ENCODE data around the gene NFATC2.

Gene NFATC2

DNA sequence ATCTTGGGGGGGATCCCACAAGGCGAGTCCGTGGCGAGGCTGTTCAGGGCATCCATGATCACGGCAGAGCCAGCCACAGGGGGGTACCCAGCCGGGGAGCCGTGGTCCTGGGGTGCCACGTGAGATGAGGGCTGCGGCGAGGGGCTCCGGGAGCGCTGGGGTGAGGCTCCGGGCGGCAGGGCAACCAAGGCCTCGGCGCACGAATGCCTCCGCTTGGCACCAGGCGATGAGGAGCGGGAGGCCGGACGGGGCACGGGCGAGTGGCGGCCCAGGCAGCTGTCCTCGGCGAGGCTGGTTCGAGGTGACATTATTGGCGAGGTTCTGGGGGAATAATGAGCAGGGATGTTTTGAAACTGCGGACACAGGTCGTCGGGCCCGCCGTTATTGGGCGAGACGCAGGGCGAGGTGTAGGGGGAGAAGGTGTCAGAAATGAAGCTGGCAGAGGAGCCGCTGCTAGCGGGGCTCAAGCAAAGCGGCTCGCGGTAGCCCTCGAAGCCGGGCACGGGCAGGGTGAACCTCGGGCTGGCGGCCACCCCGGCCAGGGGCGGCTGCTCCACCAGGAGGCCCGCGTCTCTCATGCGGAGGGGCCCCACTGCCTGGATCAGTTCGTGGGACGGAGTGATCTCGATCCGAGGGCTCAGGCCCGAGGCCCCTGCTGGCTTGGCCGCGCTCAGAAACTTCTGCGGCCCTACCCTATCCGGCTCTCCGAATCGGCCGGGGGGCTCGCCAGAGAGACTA lies 19.1 kb downstream of the NFATC2 start:
- H3K27me3 ChIP-seq (ENCODE audit: control insufficient read depth in 1 of 2, insufficient read depth in 2 of 2, low read length in 2 of 2) = no peaks in the 10 kb centered on the region
- no peak overlapping the region for H3K4me3 ChIP-seq (ENCODE audit: low read depth in 1 of 2, low read length in 2 of 2)
- H3K4me1 ChIP-seq (ENCODE audit: insufficient read depth, low read length) = no peaks in the 10 kb centered on the region
- H3K9ac ChIP-seq (ENCODE audit: low read length) = no peak overlapping the region
- no peaks in the 10 kb centered on the region for H3K9me3 ChIP-seq (ENCODE audit: low read length)
- no peak overlapping the region for H3K27ac ChIP-seq (ENCODE audit: low read depth, low read length)
- peaks cover 5% of the 10 kb centered on the region for H3K36me3 ChIP-seq (ENCODE audit: insufficient read depth, low read length)

DNA sequence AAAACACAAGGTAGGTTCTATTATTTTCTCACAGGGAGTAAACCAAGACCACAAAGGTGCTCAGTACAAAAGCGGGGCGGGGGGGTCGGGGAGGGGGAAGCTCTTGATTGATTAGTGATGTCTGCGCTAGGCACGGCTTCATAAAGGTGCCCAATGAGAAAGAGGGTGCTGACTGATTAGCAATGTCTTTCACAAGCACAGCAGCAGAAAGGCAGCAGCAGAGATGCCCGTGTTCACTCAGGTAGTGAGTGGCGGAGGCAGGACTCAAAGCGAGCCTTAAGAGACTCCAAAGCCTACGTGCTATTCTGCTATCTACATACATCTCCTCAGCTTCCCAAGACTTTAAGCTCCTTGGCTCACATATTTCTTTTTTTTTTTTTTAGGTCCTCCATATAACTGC lies 20.3 kb downstream of the NFATC2 start:
- Histone ChIP-seq H3K27me3 (ENCODE audit: control insufficient read depth in 1 of 2, insufficient read depth in 2 of 2, low read length in 2 of 2) (no peaks in the 10 kb centered on the region), H3K9ac (ENCODE audit: low read length) (no peak overlapping the region), H3K36me3 (ENCODE audit: insufficient read depth, low read length) (peaks cover 5% of the 10 kb centered on the region), H3K4me3 (ENCODE audit: low read depth in 1 of 2, low read length in 2 of 2) (no peak overlapping the region), H3K27ac (ENCODE audit: low read depth, low read length) (no peak overlapping the region), H3K4me1 (ENCODE audit: insufficient read depth, low read length) (no peaks in the 10 kb centered on the region), H3K9me3 (ENCODE audit: low read length) (no peaks in the 10 kb centered on the region)

DNA sequence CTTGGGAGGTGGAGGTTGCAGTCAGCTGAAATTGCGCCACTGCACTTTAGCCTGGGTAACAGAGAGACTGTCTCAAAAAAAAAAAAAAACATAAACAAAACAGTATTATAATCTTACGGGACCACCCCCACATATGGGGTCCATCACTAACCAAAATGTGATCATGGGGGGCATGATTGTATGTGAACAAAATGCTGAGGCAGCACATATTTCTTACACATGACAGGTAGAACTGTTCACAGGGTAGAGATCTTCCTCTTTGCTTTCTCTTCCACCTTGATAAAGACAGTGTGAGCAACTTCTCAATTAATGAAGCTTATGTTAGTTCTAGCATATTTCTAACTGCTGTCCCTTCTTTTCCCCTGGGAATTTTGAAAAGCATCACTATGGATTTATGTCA lies 24.7 kb downstream of the NFATC2 start:
- H3K4me3 ChIP-seq (ENCODE audit: low read depth in 1 of 2, low read length in 2 of 2) = no peak overlapping the region
- H3K27me3 ChIP-seq (ENCODE audit: control insufficient read depth in 1 of 2, insufficient read depth in 2 of 2, low read length in 2 of 2) = no peaks in the 10 kb centered on the region
- H3K4me1 ChIP-seq (ENCODE audit: insufficient read depth, low read length) = no peaks in the 10 kb centered on the region
- no peaks in the 10 kb centered on the region for H3K9me3 ChIP-seq (ENCODE audit: low read length)
- H3K9ac ChIP-seq (ENCODE audit: low read length) = no peak overlapping the region
- no peak overlapping the region for H3K27ac ChIP-seq (ENCODE audit: low read depth, low read length)
- H3K36me3 ChIP-seq (ENCODE audit: insufficient read depth, low read length) = peaks cover 1% of the 10 kb centered on the region

DNA sequence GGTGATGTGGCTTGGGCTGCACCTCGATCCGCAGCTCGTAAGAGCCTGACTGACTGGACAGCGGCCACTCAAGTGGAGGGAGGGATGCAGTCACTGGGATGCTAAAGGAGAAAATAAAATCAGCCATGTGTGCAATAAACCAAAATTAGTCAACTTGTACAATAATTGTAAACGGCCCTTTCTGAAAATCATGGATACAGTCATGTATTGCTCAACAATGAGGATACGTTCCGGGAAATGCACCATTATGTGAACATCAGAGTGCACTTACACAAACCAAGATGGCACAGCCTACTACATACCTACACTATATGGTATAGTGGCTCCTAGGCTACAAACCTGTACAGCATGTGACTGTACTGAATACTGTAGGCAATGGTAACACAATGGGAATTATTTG lies 25.7 kb downstream of the NFATC2 start:
- H3K9ac ChIP-seq (ENCODE audit: low read length) = no peak overlapping the region
- H3K27me3 ChIP-seq (ENCODE audit: control insufficient read depth in 1 of 2, insufficient read depth in 2 of 2, low read length in 2 of 2) = no peaks in the 10 kb centered on the region

DNA sequence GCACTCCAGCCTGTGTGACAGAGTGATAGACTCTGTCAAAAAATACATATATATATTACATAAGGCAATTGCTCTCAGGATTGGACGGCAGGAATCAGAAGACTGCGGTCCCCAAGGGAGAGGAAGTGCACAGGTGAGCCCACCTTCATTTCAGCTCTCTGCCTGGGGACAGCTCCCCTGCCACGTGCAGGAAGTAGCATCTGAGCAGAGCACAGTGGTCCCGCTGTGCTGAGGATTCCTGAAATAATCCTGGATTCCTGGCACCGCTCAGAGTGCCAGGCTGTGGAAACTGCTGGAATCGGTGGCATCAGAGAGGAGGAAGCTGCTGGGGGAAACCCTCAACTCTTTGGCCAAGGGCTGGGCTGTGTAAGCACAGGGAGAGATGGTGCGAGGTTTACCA lies 27.7 kb downstream of the NFATC2 start:
- no peak overlapping the region for H3K4me3 ChIP-seq (ENCODE audit: low read depth in 1 of 2, low read length in 2 of 2)
- no peaks in the 10 kb centered on the region for H3K36me3 ChIP-seq (ENCODE audit: insufficient read depth, low read length)
- no peaks in the 10 kb centered on the region for H3K9me3 ChIP-seq (ENCODE audit: low read length)
- no peak overlapping the region for H3K9ac ChIP-seq (ENCODE audit: low read length)
- no peaks in the 10 kb centered on the region for H3K27me3 ChIP-seq (ENCODE audit: control insufficient read depth in 1 of 2, insufficient read depth in 2 of 2, low read length in 2 of 2)
- H3K4me1 ChIP-seq (ENCODE audit: insufficient read depth, low read length) = no peaks in the 10 kb centered on the region
- no peak overlapping the region for H3K27ac ChIP-seq (ENCODE audit: low read depth, low read length)

More for the DNA sequence above, 25.7 kb downstream of the NFATC2 start:
- no peaks in the 10 kb centered on the region for H3K4me1 ChIP-seq (ENCODE audit: insufficient read depth, low read length)
- no peak overlapping the region for H3K4me3 ChIP-seq (ENCODE audit: low read depth in 1 of 2, low read length in 2 of 2)
- no peaks in the 10 kb centered on the region for H3K9me3 ChIP-seq (ENCODE audit: low read length)
- H3K27ac ChIP-seq (ENCODE audit: low read depth, low read length) = no peak overlapping the region
- H3K36me3 ChIP-seq (ENCODE audit: insufficient read depth, low read length) = no peaks in the 10 kb centered on the region

DNA sequence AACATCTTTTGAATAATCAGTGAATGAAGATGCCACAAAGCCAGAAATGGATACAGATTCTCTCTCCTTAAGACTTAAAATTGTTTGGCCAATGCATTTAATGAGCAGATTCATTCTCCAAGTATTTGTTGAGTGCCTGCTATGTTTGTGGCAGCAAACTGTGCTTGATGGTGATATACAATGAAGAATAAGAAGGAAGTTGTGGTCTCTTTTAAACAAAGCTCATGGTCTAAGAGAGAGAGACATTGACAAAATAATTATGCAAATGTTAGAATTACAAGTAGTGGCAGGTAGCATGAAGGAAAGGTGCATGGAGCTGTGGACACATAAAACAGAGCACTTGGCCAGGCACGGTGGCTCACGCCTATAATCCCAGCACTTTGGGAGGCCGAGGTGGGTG lies 28.3 kb downstream of the NFATC2 start:
- Histone ChIP-seq H3K4me3 (ENCODE audit: low read depth in 1 of 2, low read length in 2 of 2) (no peak overlapping the region), H3K9ac (ENCODE audit: low read length) (no peak overlapping the region), H3K4me1 (ENCODE audit: insufficient read depth, low read length) (no peaks in the 10 kb centered on the region)

DNA sequence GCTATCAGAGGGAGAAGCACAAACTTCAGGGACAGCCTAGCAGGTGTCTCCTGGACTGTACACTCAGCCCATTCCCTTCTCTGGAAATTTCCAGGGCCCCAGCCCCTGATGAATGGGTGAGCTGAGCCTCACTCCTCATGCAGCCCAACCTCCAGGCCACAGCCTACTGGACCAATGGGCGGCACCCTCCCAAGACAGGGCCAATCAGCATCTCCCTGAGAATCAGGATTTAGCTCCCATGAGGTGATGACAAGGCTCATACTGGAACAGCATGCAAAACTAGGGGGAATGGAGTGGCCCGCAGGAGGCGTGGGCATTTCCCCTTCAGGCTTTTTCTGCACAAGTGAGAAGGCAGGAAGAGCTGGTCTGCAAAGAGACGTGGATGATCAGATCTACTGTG lies 29.0 kb downstream of the NFATC2 start:
- Histone ChIP-seq H3K27me3 (ENCODE audit: control insufficient read depth in 1 of 2, insufficient read depth in 2 of 2, low read length in 2 of 2) (no peaks in the 10 kb centered on the region), H3K4me3 (ENCODE audit: low read depth in 1 of 2, low read length in 2 of 2) (no peak overlapping the region), H3K4me1 (ENCODE audit: insufficient read depth, low read length) (no peaks in the 10 kb centered on the region), H3K9ac (ENCODE audit: low read length) (no peak overlapping the region), H3K9me3 (ENCODE audit: low read length) (no peaks in the 10 kb centered on the region), H3K36me3 (ENCODE audit: insufficient read depth, low read length) (no peaks in the 10 kb centered on the region), H3K27ac (ENCODE audit: low read depth, low read length) (no peak overlapping the region)

More for the DNA sequence above, 28.3 kb downstream of the NFATC2 start:
- no peaks in the 10 kb centered on the region for H3K27me3 ChIP-seq (ENCODE audit: control insufficient read depth in 1 of 2, insufficient read depth in 2 of 2, low read length in 2 of 2)
- no peaks in the 10 kb centered on the region for H3K9me3 ChIP-seq (ENCODE audit: low read length)
- no peaks in the 10 kb centered on the region for H3K36me3 ChIP-seq (ENCODE audit: insufficient read depth, low read length)
- no peak overlapping the region for H3K27ac ChIP-seq (ENCODE audit: low read depth, low read length)

DNA sequence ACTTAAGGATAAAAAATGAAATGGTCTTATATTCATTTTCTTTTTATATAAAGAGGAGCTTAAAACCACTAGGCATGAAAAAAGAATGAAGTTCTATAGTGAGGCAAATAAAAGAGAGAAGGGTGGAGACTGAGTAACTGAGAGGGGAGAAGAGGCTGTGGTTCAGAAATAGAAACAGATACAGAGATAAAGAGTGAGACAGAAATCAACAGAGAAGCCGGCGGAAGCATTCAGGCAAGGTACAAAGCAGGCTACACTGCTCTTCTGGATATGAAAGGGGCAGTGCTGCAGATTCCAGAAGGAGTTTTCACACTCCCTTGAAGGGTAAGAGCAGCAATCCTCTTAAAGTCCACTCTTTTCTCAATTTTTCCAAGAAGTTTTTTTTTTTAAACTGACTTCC lies 29.9 kb downstream of the NFATC2 start:
- Histone ChIP-seq H3K9me3 (ENCODE audit: low read length) (no peaks in the 10 kb centered on the region), H3K4me3 (ENCODE audit: low read depth in 1 of 2, low read length in 2 of 2) (no peak overlapping the region), H3K27me3 (ENCODE audit: control insufficient read depth in 1 of 2, insufficient read depth in 2 of 2, low read length in 2 of 2) (no peaks in the 10 kb centered on the region), H3K36me3 (ENCODE audit: insufficient read depth, low read length) (no peaks in the 10 kb centered on the region), H3K4me1 (ENCODE audit: insufficient read depth, low read length) (no peaks in the 10 kb centered on the region), H3K27ac (ENCODE audit: low read depth, low read length) (no peak overlapping the region), H3K9ac (ENCODE audit: low read length) (no peak overlapping the region)

DNA sequence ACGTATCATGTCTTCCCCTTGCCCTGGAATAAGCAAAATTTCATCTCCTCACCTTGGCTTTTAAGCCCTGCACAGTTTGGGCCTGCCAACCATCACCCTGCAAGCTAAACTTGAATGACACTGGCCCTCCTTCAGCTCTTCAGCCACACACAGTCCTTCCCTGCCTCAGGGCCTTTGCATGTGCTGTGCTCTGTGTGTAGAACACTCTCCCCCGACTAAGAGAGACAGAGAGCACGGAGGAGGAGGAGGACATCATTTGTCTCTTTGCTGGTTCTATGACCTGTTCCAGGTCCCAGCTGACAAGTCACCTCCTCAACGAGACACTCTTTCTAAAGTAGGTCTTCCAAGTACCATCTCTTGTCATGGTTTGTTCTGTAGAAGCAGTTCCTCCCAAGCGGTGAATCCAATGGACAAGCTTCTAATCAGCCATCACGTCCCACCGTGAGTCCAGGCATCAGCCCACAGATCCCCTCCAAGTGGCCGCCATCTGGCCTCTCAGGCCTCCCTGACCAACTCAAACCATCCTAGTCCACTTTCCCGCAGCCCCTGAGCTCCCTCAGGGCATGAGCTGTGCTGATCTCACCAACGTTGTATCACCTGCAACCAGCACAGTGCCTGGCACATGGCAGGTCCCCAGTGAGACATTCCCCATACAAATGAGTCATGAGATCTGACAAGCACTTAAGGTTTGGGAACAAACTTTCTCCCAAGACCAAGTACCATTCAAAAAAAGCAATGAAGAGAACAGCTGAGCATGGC lies 30.5 kb downstream of the NFATC2 start:
- H3K4me1 ChIP-seq (ENCODE audit: insufficient read depth, low read length) = no peaks in the 10 kb centered on the region
- H3K27ac ChIP-seq (ENCODE audit: low read depth, low read length) = no peak overlapping the region
- no peak overlapping the region for H3K4me3 ChIP-seq (ENCODE audit: low read depth in 1 of 2, low read length in 2 of 2)
- H3K9ac ChIP-seq (ENCODE audit: low read length) = no peak overlapping the region
- H3K27me3 ChIP-seq (ENCODE audit: control insufficient read depth in 1 of 2, insufficient read depth in 2 of 2, low read length in 2 of 2) = no peaks in the 10 kb centered on the region
- H3K36me3 ChIP-seq (ENCODE audit: insufficient read depth, low read length) = no peaks in the 10 kb centered on the region
- no peaks in the 10 kb centered on the region for H3K9me3 ChIP-seq (ENCODE audit: low read length)

DNA sequence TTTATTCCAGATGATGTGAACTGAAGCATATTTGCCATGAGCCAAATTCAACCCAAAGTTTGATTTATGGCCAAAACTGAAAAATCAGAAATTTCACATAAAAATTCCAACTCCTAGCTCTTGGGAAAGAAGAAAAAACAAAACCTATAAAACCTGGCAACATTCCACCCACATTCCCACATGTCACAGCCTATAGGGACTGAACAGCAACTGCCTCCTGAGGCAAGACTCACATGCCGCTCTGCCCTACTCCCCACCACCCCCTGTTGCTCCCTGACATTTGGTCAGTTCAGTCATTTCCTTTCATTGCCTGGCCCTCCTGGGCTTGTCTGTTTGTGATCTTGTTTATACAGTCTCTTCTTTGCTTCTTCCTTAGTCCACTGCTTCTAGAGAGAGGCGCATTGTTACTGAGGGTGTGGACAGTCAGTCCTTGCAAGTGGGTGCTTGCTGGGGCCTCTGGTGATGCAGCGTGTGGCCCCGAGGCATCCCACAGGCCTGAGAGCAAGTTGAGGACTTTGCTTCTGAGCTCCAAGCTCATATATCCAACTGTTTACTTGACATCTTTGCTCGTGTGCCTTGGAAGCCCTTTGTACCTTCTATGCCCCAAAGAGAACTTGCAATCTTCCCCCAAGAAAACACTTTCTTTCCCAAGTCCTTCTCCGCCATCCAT lies 31.4 kb downstream of the NFATC2 start:
- H3K36me3 ChIP-seq (ENCODE audit: insufficient read depth, low read length) = no peaks in the 10 kb centered on the region
- H3K9me3 ChIP-seq (ENCODE audit: low read length) = no peaks in the 10 kb centered on the region

DNA sequence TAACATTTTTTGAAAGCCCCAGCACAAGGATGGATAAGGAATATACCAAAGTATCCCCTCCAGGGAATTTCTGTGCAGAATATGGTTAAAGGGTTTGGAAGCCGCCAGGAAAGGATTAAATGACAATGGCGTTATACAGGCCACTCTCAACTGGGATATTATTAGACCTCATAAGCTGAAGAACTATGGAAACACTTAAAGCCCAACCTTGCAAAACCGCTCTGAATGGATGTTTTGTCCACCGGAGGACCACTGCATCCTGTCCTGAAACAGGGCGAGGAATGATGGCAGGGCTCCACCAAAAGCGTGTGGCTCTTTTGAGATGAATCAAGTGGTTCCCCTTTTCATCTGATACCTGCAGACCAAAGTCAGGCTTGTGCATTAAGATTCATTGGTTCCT lies 32.4 kb downstream of the NFATC2 start:
- no peak overlapping the region for H3K4me3 ChIP-seq (ENCODE audit: low read depth in 1 of 2, low read length in 2 of 2)
- H3K9me3 ChIP-seq (ENCODE audit: low read length) = no peaks in the 10 kb centered on the region
- no peaks in the 10 kb centered on the region for H3K27me3 ChIP-seq (ENCODE audit: control insufficient read depth in 1 of 2, insufficient read depth in 2 of 2, low read length in 2 of 2)
- no peaks in the 10 kb centered on the region for H3K4me1 ChIP-seq (ENCODE audit: insufficient read depth, low read length)
- H3K27ac ChIP-seq (ENCODE audit: low read depth, low read length) = no peak overlapping the region
- no peaks in the 10 kb centered on the region for H3K36me3 ChIP-seq (ENCODE audit: insufficient read depth, low read length)
- H3K9ac ChIP-seq (ENCODE audit: low read length) = no peak overlapping the region

More for the DNA sequence above, 31.4 kb downstream of the NFATC2 start:
- no peak overlapping the region for H3K27ac ChIP-seq (ENCODE audit: low read depth, low read length)
- H3K4me3 ChIP-seq (ENCODE audit: low read depth in 1 of 2, low read length in 2 of 2) = no peak overlapping the region
- H3K27me3 ChIP-seq (ENCODE audit: control insufficient read depth in 1 of 2, insufficient read depth in 2 of 2, low read length in 2 of 2) = no peaks in the 10 kb centered on the region
- H3K9ac ChIP-seq (ENCODE audit: low read length) = no peak overlapping the region
- H3K4me1 ChIP-seq (ENCODE audit: insufficient read depth, low read length) = no peaks in the 10 kb centered on the region

Measured in muscle layer of colon (tissue), 2 donors.